HepG2 (cell line): ENCODE data around the gene ARFGEF2. TPM values are rescaled to one million over a fixed set of nuclear protein-coding genes. Genes with fewer than 3 reads are reported as not detected.

ENCODE experiments used
- ATAC-seq: fragments of 200-7000 bp; cut with Tn5 transposase; 3 replicates; pipeline ENCODE4 v1.9.1; 2020; ENCODE audit warnings: mild to moderate bottlenecking, moderate library complexity
- BruUV-seq: library from RNA; stranded (reverse); fragments of 400-500 nt; replicated peaks from 2 replicates; lab custom pipeline; 2021; lab: Mats Ljungman, UMichigan
- CTCF ChIA-PET: fragments of 300-600 bp; formaldehyde crosslinking; extraction: SDS; loops from one replicate; lab custom pipeline; 2021; ENCODE audit warnings: low total read pairs, inconsistent platforms, low intra/inter-chr PET ratio; lab: Yijun Ruan, JAX
- POLR2A ChIA-PET: fragments of 350-600 bp; sonication (Branson Sonifier 250); formaldehyde crosslinking; loops from one replicate; lab custom pipeline; 2020; ENCODE audit warnings: antibody characterized with exemption, inconsistent platforms; lab: Yijun Ruan, JAX
- DNase-seq: peaks from one replicate; pipeline ENCODE4 v3.0.0-alpha.2; 2015; ENCODE audit warnings: low spot score
- FAIRE-seq: peaks from 3 replicates; lab custom pipeline; 2011; peaks lifted over from hg19 to GRCh38; lab: Jason Lieb, UNC
- H2AFZ ChIP-seq: one replicate; pipeline ENCODE4 v1.6.1; 2011; ENCODE audit warnings: low read length, inconsistent platforms
- H3K27ac ChIP-seq: fragments of 300-600 bp; 3 replicates; pipeline ENCODE4 v1.8.0; 2011; ENCODE audit warnings: mixed run types, mild to moderate bottlenecking, mixed read lengths, low read length, inconsistent platforms; ENCODE audit not compliant: insufficient read depth; ENCODE audit errors: extremely low read length
- H3K27me3 ChIP-seq, 2 experiments: fragments of 200-600 bp in 1 of 2; 2 replicates in 1 of 2; 3 replicates in 1 of 2; pipeline versions ENCODE4 v1.6.0 to v1.8.0; 2011; ENCODE audit warnings: low read length in 2 of 2, mild to moderate bottlenecking in 2 of 2, moderate library complexity in 2 of 2, inconsistent platforms in 1 of 2; ENCODE audit not compliant: insufficient read depth in 2 of 2, control insufficient read depth in 1 of 2
- H3K36me3 ChIP-seq, 2 experiments: fragments of 200-600 bp in 1 of 2; replicated peaks in 1 of 2; 2 replicates in 1 of 2; 3 replicates in 1 of 2; pipeline versions ENCODE4 v1.5.1 to v1.8.0; 2011; ENCODE audit warnings: low read length in 2 of 2, inconsistent platforms in 1 of 2; ENCODE audit not compliant: insufficient read depth in 2 of 2, control insufficient read depth in 1 of 2
- H3K4me1 ChIP-seq: 2 replicates; pipeline ENCODE4 v1.5.1; 2012; ENCODE audit warnings: low read length, inconsistent platforms; ENCODE audit not compliant: insufficient read depth
- H3K4me2 ChIP-seq: 2 replicates; pipeline ENCODE4 v1.6.0; 2011; ENCODE audit warnings: low read depth, low read length, inconsistent platforms
- H3K4me3 ChIP-seq, 3 experiments: fragments of 200-600 bp in 1 of 3; sonication (generic), shearing (Covaris generic) in 1 of 3; replicated peaks in 1 of 3; 2 replicates each; pipeline ENCODE4 v1.5.1; 2011 to 2016; ENCODE audit warnings: low read length in 3 of 3, inconsistent platforms in 2 of 3, low read depth in 2 of 3, mild to moderate bottlenecking in 2 of 3, control low read depth in 1 of 3, mixed read lengths in 1 of 3; ENCODE audit not compliant: insufficient read depth in 1 of 3
- H3K79me2 ChIP-seq: one replicate; pipeline ENCODE4 v1.6.1; 2011; ENCODE audit warnings: low read length, inconsistent platforms; ENCODE audit not compliant: insufficient read depth
- H3K9ac ChIP-seq: 2 replicates; pipeline ENCODE4 v1.6.0; 2011; ENCODE audit warnings: mild to moderate bottlenecking, low read depth, low read length, inconsistent platforms; ENCODE audit not compliant: insufficient read depth
- H3K9me3 ChIP-seq: 2 replicates; pipeline ENCODE4 v1.5.1; 2012; ENCODE audit warnings: mild to moderate bottlenecking, low read length
- H4K20me1 ChIP-seq: 2 replicates; pipeline ENCODE4 v1.6.0; 2011; ENCODE audit warnings: inconsistent platforms, mild to moderate bottlenecking, low read length, moderate library complexity; ENCODE audit not compliant: insufficient read depth
- ATF1 ChIP-seq: IDR thresholded peaks from 2 replicates; pipeline ENCODE4 v1.6.1; 2016; ENCODE audit warnings: mild to moderate bottlenecking, control low read depth
- CHD2 ChIP-seq: IDR thresholded peaks from 2 replicates; pipeline ENCODE4 v1.6.1; 2011; ENCODE audit warnings: low read depth, low read length, improper control_type of control experiment
- FOSL1 ChIP-seq: sonication (generic); formaldehyde crosslinking; IDR thresholded peaks from 2 replicates; pipeline ENCODE4 v1.9.0; 2021; ENCODE audit warnings: missing genetic modification reagents, borderline replicate concordance
- GPN1 ChIP-seq: sonication (generic); formaldehyde crosslinking; IDR thresholded peaks from 2 replicates; pipeline ENCODE4 v1.5.1; 2020; ENCODE audit warnings: missing genetic modification reagents, borderline replicate concordance
- SALL1 ChIP-seq: sonication (generic); formaldehyde crosslinking; IDR thresholded peaks from 2 replicates; pipeline ENCODE4 v1.8.0; 2022; ENCODE audit warnings: mild to moderate bottlenecking, missing genetic modification reagents
- SP1 ChIP-seq, 2 experiments: fragments of 450-650 bp in 1 of 2; sonication (generic) in 1 of 2; formaldehyde crosslinking in 1 of 2; IDR thresholded peaks; 2 replicates each; pipeline versions ENCODE4 v1.4.0 to v1.6.1; 2016 to 2020; ENCODE audit warnings: missing genetic modification reagents in 1 of 2
- SRF ChIP-seq: IDR thresholded peaks from 2 replicates; pipeline ENCODE4 v1.6.1; 2011; ENCODE audit warnings: mild to moderate bottlenecking, low read depth, low read length, moderate library complexity
- TCF7 ChIP-seq: sonication (generic); IDR thresholded peaks from 2 replicates; pipeline ENCODE4 v1.6.1; 2016; ENCODE audit warnings: antibody characterized with exemption, low read depth
- TCF7L2 ChIP-seq: IDR thresholded peaks from 2 replicates; pipeline ENCODE4 v1.6.1; 2011; ENCODE audit warnings: mild to moderate bottlenecking, low read depth, low read length, moderate library complexity
- ZNF44 ChIP-seq: sonication (generic); formaldehyde crosslinking; IDR thresholded peaks from 2 replicates; pipeline ENCODE4 v1.5.1; 2020; ENCODE audit warnings: mild to moderate bottlenecking, missing genetic modification reagents
- ZNF510 ChIP-seq: sonication (generic); formaldehyde crosslinking; IDR thresholded peaks from 2 replicates; pipeline ENCODE4 v1.4.0; 2020; ENCODE audit warnings: low read depth, mild to moderate bottlenecking, missing genetic modification reagents
- ZNF776 ChIP-seq: sonication (generic); formaldehyde crosslinking; IDR thresholded peaks from 2 replicates; pipeline ENCODE4 v1.4.0; 2020; ENCODE audit warnings: mild to moderate bottlenecking, missing genetic modification reagents
- WGBS: methylation state at CpG from one replicate; pipeline ENCODE4 v1.1.6; 2017; ENCODE audit warnings: low lambda C conversion rate; 5-methylcytosine and 5-hydroxymethylcytosine counted together
- in situ Hi-C: cut with HindIII; loops from 2 replicates; pipeline ENCODE4 v1.10.0; 2017; ENCODE audit warnings: low pct_unique_long_range_greater_than_20kb; ENCODE audit not compliant: extremely low pct_ligation_motif_present
- intact Hi-C: fragments of 100-400 bp; cut with micrococcal nuclease; formaldehyde crosslinking; loops from one replicate; pipeline ENCODE4 v1.10.0; 2022; ENCODE audit not compliant: unreplicated experiment
- polyA plus RNA-seq, 8 experiments: library from polyadenylated mRNA; depleted of rRNA in 3 of 8; stranded (reverse) in 7 of 8; unstranded in 1 of 8; fragments of >200 nt; fragmentation: Illumina TruSeq in 4 of 8; extraction: Trizol in 4 of 8; gene quantifications; 2 replicates each; pipeline versions ENCODE4 v1.2.1 to v1.2.3, GENCODE V29; 2011 to 2016; ENCODE audit warnings: low read depth in 4 of 8, missing spikeins in 1 of 8, mixed read lengths in 1 of 8; ENCODE audit not compliant: insufficient read depth in 1 of 8
- total RNA-seq, 5 experiments: library from RNA; depleted of rRNA; stranded (reverse); fragments of >200 nt; fragmentation: Illumina TruSeq; extraction: Trizol; gene quantifications; 2 replicates each; pipeline ENCODE4 v1.2.3, GENCODE V29; 2016; ENCODE audit warnings: low read depth in 1 of 5
- TF ChIP-seq, protein P1 (sequence below): sonication (generic); formaldehyde crosslinking; IDR thresholded peaks from 2 replicates; pipeline ENCODE4 v1.5.0; 2020; ENCODE audit warnings: missing genetic modification reagents, mild to moderate bottlenecking, borderline replicate concordance
- TF ChIP-seq, protein P2 (sequence below): sonication (generic); IDR thresholded peaks from 2 replicates; pipeline ENCODE4 v1.6.1; 2016; ENCODE audit warnings: low read depth, borderline replicate concordance
- TF ChIP-seq, protein P3 (sequence below): sonication (generic); formaldehyde crosslinking; IDR thresholded peaks from 2 replicates; pipeline ENCODE4 v1.4.0; 2020; ENCODE audit warnings: missing genetic modification reagents
- TF ChIP-seq, protein P4 (sequence below): sonication (generic); formaldehyde crosslinking; IDR thresholded peaks from 2 replicates; pipeline ENCODE4 v1.9.0; 2021; ENCODE audit warnings: missing genetic modification reagents, borderline replicate concordance
- TF ChIP-seq, protein P5 (sequence below): sonication (generic); formaldehyde crosslinking; conservative IDR thresholded peaks from 2 replicates; pipeline ENCODE4 v1.8.1; 2023; ENCODE audit warnings: missing genetic modification reagents

Gene ARFGEF2
- total and polyA plus RNA-seq, 2 of the 13 experiments (the other 11 are each of a cell fraction or from before 2014, with no cell fraction given): 44.0 to 60.8 TPM

DNA sequence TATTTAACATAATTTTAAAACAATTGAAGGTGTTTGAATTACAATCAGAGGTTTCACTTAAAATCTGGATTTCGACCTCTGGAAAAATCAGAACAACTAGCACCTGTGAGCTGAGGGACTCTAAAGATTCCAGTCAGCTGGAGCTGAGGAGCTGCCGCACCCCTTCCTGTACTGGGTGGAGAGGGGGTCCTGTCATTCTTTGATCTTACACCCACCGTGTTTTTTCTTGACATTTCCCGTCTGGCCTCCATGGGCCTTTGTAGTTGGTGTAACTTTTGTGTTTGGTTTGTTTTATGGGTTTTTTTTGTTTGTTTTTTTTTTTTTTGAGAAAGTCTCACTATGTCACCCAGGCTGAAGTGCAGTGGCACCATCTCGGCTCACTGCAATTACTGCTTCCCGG, 17.2 kb downstream of the ARFGEF2 start:
- in situ Hi-C loops (no loop called here), intact Hi-C loops (no loop called here)
- no peaks in the 10 kb centered on the region for H3K9me3 ChIP-seq
- no peaks in the 10 kb centered on the region for H3K27me3 ChIP-seq
- peaks cover 16 to 31% of the 10 kb centered on the region in 2 experiments for H3K36me3 ChIP-seq
- H4K20me1 ChIP-seq: peaks cover 45% of the 10 kb centered on the region
- BruUV-seq: no TSS peak
- no peak overlapping the region for H3K4me2 ChIP-seq
- ATAC-seq (no peak), FAIRE-seq (no peak), DNase-seq (no peak)
- ChIA-PET CTCF (no interaction called here), POLR2A (interaction anchor here (1.1 kb wide), 1 partner anchor 14 kb away, joined by 3 read pairs; no protein-coding TSS in a partner anchor)
- no peak overlapping the region for H2AFZ ChIP-seq
- H3K4me3 ChIP-seq: no peak overlapping the region
- no peak overlapping the region for H3K9ac ChIP-seq
- no peak overlapping the region for H3K27ac ChIP-seq
- 76% methylated on average over 6 of the region's 6 CpGs for WGBS
- peaks cover 38% of the 10 kb centered on the region for H3K4me1 ChIP-seq
- peaks cover 55% of the 10 kb centered on the region for H3K79me2 ChIP-seq
- TF ChIP-seq FOSL1 (CRISPR knock-in tag): no peak
- TF ChIP-seq, protein P1, sequence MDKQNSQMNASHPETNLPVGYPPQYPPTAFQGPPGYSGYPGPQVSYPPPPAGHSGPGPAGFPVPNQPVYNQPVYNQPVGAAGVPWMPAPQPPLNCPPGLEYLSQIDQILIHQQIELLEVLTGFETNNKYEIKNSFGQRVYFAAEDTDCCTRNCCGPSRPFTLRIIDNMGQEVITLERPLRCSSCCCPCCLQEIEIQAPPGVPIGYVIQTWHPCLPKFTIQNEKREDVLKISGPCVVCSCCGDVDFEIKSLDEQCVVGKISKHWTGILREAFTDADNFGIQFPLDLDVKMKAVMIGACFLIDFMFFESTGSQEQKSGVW: no peak
- TF ChIP-seq ATF1: no peak
- TF ChIP-seq ZNF776 (CRISPR knock-in tag): no peak
- TF ChIP-seq, protein P2, sequence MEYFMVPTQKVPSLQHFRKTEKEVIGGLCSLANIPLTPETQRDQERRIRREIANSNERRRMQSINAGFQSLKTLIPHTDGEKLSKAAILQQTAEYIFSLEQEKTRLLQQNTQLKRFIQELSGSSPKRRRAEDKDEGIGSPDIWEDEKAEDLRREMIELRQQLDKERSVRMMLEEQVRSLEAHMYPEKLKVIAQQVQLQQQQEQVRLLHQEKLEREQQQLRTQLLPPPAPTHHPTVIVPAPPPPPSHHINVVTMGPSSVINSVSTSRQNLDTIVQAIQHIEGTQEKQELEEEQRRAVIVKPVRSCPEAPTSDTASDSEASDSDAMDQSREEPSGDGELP: peak; percentile 19; the same call in 1 of the 2 replicates
- TF ChIP-seq, protein P3, sequence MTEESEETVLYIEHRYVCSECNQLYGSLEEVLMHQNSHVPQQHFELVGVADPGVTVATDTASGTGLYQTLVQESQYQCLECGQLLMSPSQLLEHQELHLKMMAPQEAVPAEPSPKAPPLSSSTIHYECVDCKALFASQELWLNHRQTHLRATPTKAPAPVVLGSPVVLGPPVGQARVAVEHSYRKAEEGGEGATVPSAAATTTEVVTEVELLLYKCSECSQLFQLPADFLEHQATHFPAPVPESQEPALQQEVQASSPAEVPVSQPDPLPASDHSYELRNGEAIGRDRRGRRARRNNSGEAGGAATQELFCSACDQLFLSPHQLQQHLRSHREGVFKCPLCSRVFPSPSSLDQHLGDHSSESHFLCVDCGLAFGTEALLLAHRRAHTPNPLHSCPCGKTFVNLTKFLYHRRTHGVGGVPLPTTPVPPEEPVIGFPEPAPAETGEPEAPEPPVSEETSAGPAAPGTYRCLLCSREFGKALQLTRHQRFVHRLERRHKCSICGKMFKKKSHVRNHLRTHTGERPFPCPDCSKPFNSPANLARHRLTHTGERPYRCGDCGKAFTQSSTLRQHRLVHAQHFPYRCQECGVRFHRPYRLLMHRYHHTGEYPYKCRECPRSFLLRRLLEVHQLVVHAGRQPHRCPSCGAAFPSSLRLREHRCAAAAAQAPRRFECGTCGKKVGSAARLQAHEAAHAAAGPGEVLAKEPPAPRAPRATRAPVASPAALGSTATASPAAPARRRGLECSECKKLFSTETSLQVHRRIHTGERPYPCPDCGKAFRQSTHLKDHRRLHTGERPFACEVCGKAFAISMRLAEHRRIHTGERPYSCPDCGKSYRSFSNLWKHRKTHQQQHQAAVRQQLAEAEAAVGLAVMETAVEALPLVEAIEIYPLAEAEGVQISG (CRISPR knock-in tag): no peak
- TF ChIP-seq ZNF44: no peak
- TF ChIP-seq, protein P4, sequence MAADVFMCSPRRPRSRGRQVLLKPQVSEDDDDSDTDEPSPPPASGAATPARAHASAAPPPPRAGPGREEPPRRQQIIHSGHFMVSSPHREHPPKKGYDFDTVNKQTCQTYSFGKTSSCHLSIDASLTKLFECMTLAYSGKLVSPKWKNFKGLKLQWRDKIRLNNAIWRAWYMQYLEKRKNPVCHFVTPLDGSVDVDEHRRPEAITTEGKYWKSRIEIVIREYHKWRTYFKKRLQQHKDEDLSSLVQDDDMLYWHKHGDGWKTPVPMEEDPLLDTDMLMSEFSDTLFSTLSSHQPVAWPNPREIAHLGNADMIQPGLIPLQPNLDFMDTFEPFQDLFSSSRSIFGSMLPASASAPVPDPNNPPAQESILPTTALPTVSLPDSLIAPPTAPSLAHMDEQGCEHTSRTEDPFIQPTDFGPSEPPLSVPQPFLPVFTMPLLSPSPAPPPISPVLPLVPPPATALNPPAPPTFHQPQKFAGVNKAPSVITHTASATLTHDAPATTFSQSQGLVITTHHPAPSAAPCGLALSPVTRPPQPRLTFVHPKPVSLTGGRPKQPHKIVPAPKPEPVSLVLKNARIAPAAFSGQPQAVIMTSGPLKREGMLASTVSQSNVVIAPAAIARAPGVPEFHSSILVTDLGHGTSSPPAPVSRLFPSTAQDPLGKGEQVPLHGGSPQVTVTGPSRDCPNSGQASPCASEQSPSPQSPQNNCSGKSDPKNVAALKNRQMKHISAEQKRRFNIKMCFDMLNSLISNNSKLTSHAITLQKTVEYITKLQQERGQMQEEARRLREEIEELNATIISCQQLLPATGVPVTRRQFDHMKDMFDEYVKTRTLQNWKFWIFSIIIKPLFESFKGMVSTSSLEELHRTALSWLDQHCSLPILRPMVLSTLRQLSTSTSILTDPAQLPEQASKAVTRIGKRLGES: no peak
- no peak for TF ChIP-seq TCF7L2
- TF ChIP-seq TCF7: peak; percentile 30; the same call in 1 of the 2 replicates
- TF ChIP-seq ZNF510 (CRISPR knock-in tag): no peak
- TF ChIP-seq CHD2: no peak
- TF ChIP-seq, protein P5, sequence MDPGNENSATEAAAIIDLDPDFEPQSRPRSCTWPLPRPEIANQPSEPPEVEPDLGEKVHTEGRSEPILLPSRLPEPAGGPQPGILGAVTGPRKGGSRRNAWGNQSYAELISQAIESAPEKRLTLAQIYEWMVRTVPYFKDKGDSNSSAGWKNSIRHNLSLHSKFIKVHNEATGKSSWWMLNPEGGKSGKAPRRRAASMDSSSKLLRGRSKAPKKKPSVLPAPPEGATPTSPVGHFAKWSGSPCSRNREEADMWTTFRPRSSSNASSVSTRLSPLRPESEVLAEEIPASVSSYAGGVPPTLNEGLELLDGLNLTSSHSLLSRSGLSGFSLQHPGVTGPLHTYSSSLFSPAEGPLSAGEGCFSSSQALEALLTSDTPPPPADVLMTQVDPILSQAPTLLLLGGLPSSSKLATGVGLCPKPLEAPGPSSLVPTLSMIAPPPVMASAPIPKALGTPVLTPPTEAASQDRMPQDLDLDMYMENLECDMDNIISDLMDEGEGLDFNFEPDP: 0 out of 2 replicates have a peak, but pooled peaks have one; percentile 66
- TF ChIP-seq GPN1: no peak
- no peak for TF ChIP-seq SP1 (IDR thresholded peaks at IDR 0.05)
- no peak for TF ChIP-seq SP1 (CRISPR knock-in tag; IDR thresholded peaks at IDR 0.05)
- no peak for TF ChIP-seq SALL1
- TF ChIP-seq SRF: no peak
